AG10803 (cell line): ENCODE data around the gene LRRC45.

ENCODE experiments used
- DNase-seq: peaks from one replicate; pipeline ENCODE4 v3.0.0; 2010; ENCODE audit warnings: low read depth
- H3K4me3 ChIP-seq: 2 replicates; pipeline ENCODE4 v1.5.1; 2011; ENCODE audit warnings: mild to moderate bottlenecking, low read length, control low read depth
- TF ChIP-seq, protein P1 (sequence below): conservative IDR thresholded peaks from 2 replicates; pipeline ENCODE4 v1.5.1; 2011; ENCODE audit warnings: mild to moderate bottlenecking, low read length, control low read depth, inconsistent platforms

LRRC45 gene

DNA sequence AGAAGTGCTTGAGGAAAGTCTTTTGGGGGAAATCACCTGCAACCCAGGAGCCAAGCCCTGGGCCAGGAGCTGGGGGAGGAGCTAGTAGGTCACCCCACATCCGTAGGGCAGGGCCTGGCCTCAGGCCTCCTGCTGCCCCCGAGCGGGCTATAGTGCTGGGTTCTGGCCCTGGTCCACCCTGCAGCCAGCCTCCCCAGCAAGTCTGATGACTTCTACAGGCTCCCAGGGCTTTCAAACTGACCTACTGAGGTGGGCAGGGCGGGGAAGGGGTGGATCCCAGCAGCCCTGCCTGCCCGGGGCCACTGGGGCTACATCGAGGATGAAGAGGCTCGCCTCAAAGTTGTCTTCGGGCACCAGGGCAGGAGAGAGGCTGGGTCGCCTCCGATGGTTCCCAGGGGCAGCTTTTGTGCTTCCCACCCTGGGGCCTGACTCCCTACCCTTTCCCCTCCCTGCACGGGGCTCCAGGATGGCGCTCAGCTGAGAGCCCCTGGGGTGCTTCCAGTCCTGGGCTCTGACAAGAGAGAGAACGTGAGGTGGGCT, 5.4 kb upstream of the LRRC45 start:
- no peak overlapping the region for H3K4me3 ChIP-seq
- TF ChIP-seq, protein P1, sequence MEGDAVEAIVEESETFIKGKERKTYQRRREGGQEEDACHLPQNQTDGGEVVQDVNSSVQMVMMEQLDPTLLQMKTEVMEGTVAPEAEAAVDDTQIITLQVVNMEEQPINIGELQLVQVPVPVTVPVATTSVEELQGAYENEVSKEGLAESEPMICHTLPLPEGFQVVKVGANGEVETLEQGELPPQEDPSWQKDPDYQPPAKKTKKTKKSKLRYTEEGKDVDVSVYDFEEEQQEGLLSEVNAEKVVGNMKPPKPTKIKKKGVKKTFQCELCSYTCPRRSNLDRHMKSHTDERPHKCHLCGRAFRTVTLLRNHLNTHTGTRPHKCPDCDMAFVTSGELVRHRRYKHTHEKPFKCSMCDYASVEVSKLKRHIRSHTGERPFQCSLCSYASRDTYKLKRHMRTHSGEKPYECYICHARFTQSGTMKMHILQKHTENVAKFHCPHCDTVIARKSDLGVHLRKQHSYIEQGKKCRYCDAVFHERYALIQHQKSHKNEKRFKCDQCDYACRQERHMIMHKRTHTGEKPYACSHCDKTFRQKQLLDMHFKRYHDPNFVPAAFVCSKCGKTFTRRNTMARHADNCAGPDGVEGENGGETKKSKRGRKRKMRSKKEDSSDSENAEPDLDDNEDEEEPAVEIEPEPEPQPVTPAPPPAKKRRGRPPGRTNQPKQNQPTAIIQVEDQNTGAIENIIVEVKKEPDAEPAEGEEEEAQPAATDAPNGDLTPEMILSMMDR, result no peak
- DNase-seq, result no peak

GRCh38 chr17:82018152-82018988, 4.7 kb upstream of the LRRC45 start:
- TF ChIP-seq, protein P1, result no peak
- H3K4me3 ChIP-seq, result no peak overlapping the region
- DNase-seq, result no peak

DNA sequence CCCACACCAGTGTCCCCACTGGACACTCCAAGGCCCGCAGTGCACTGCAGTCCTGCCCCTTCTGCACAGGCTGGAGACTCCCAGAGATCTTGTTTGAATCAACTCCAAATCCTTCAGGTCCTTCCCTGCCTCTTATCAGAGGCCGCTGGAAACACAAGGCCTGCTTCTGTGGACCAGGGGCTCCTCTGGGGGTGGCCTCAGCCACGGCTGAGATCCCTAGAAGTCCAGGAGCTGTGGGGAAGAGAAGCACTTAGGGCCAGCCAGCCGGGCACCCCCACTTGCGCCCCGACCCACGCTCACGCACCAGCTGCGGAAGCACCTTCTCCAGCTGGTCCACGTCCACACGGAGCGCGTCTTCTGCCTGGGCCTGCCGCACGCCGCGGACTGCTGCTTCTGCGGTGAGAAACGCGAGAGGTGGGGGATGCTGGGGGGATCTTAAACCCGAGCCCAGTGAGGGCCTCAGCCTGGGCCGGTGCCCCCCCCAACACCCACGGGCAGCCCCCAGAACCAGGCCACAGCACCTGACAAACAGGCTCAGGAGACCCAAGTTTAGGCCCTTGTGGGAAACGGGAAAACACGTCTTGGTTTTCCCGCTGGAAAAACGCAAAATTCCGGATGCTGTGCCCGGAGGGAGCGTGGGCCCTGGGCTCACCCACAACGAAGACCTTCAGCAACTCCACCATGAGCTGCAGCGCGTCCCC, 4.0 kb upstream of the LRRC45 start:
- TF ChIP-seq, protein P1, result no peak
- H3K4me3 ChIP-seq, result no peak overlapping the region
- DNase-seq, result no peak

- TF ChIP-seq, protein P1, result peak; percentile 62
- no peak overlapping the region for H3K4me3 ChIP-seq
- peak; percentile 16 for DNase-seq
Measured at GRCh38 chr17:82019690-82020571, 3.2 kb upstream of the LRRC45 start.

GRCh38 chr17:82020572-82021106, 2.5 kb upstream of the LRRC45 start:
- no peak for DNase-seq
- TF ChIP-seq, protein P1, result no peak
- no peak overlapping the region for H3K4me3 ChIP-seq

GRCh38 chr17:82021107-82021899, 1.8 kb upstream of the LRRC45 start:
- DNase-seq, result peak; percentile 77
- TF ChIP-seq, protein P1, result peak; percentile 86
- H3K4me3 ChIP-seq, result peak overlapping the region; percentile 74
